ENCODE results near the gene EFNA5.

DNA sequence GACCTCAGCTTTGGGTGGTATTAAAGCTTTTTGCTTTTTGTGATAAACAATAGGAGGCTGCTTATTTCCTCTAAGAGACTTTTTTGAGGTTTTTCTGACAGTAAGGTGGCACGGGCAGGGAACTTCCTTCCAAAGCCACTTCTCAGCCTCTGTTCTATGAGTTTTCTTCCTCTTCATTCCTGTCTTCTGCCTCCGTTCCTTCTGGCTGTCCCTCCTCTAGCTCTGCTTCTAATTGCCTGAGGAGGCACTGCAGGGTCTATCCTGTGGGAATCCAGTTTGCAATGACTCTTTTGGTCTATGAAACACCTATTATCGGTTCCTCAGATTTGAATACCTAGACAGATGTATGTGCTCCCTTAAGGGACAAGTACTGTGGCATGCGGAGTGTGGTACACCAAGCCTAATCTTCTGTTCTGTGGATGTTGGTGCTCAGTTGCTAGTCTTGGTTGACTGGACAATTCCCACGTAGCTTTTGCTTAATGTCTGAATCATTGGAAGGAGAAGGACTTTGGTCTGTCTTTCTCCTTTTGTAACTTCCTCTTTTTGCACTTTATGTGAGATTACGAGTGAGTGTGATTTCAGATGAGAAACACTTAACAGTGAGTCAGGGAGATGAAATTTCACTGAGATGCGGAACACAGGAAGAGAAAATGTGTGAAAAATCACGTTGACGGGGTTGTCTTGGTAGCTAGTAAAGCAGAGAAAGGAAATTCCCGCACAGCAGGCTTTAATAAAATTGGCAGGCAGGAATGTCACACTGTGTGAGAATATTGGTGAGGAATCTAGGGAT is 305.2 kb downstream of the EFNA5 start:
- TF ChIP-seq, protein P1, sequence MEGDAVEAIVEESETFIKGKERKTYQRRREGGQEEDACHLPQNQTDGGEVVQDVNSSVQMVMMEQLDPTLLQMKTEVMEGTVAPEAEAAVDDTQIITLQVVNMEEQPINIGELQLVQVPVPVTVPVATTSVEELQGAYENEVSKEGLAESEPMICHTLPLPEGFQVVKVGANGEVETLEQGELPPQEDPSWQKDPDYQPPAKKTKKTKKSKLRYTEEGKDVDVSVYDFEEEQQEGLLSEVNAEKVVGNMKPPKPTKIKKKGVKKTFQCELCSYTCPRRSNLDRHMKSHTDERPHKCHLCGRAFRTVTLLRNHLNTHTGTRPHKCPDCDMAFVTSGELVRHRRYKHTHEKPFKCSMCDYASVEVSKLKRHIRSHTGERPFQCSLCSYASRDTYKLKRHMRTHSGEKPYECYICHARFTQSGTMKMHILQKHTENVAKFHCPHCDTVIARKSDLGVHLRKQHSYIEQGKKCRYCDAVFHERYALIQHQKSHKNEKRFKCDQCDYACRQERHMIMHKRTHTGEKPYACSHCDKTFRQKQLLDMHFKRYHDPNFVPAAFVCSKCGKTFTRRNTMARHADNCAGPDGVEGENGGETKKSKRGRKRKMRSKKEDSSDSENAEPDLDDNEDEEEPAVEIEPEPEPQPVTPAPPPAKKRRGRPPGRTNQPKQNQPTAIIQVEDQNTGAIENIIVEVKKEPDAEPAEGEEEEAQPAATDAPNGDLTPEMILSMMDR (IDR thresholded peaks at IDR 0.05): no peak
- no peak for TF ChIP-seq POLR2AphosphoS5 (IDR thresholded peaks at IDR 0.05)

All from prostate gland (tissue), 2 donors.